Measurements from ENCODE around the gene XAGE1A.
"Not testable (repeated sequence)": the region's sequence is repeated elsewhere in the genome, so short reads cannot be mapped to it uniquely, and the experiment has no call there.

XAGE1A gene, protein sequence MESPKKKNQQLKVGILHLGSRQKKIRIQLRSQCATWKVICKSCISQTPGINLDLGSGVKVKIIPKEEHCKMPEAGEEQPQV

DNA sequence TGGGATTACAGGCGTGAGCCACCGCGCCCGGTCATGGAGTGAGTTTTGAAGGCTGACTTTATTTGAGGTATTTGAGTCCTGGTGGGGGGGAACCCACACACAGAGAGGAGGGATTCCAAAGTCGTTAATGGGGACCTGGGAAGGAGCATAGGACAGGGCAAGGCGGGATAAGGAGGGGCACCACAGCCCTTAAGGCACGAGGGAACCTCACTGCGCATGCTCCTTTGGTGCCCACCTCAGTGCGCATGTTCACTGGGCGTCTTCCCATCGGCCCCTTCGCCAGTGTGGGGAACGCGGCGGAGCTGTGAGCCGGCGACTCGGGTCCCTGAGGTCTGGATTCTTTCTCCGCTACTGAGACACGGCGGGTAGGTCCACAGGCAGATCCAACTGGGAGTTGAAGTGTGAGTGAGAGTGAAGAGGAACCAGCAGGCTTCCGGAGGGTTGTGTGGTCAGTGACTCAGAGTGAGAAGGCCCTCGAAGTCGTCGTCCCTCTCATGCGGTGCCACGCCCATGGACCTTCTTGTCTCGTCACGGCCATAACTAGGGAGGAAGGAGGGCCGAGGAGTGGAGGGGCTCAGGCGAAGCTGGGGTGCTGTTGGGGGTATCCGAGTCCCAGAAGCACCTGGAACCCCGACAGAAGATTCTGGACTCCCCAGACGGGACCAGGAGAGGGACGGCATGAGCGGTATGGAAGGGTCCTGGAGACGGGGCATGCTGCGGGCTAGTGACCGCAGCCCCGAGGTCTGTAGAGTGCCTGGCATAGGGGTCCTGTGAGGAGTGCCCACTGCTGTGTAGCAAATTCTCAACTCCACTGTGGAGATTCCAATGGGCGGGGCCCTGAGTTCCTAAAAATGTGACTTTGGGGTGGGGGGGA lies at the start of gene XAGE1A:
Gene XAGE1A, plus strand, starts transcription at position 264 of the 874 bp plus-strand sequence. CDS start 1,554 bp downstream, outside the sequence.
- not testable (repeated sequence) for DNase-seq (ENCODE audit: low spot score)

DNA sequence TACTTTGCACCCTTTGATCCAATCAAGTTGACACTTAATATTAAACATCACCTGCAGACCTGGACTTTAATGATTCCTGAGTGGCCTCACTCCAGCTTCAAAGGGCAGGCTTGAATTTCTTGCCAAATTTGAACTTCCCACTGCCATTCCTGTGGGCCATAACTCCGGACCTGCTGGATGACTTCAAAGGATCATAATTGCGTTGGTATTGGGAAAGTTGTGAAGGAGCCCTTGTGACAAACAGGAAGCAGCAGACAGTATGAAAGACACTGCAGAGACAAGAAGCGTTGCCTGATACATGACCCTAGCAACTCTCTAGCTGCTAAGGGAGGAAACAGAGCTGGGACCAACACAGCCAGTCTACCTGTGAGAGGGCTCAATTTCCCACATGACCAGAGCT lies 43.6 kb upstream of the XAGE1A start:
- not testable (repeated sequence) for DNase-seq (ENCODE audit: low spot score)

DNA sequence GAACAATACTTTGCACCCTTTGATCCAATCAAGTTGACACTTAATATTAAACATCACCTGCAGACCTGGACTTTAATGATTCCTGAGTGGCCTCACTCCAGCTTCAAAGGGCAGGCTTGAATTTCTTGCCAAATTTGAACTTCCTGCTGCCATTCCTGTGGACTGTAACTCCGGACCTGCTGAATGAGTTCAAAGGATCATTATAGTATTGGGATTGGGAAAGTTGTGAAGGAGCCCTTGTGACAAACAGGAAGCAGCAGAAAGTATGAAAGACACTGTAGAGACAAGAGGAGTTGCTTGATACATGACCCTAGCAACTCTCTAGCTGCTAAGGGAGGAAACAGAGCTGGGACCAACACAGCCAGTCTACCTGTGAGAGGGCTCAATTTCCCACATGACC lies 24.3 kb upstream of the XAGE1A start:
- DNase-seq (ENCODE audit: low spot score): not testable (repeated sequence)

DNA sequence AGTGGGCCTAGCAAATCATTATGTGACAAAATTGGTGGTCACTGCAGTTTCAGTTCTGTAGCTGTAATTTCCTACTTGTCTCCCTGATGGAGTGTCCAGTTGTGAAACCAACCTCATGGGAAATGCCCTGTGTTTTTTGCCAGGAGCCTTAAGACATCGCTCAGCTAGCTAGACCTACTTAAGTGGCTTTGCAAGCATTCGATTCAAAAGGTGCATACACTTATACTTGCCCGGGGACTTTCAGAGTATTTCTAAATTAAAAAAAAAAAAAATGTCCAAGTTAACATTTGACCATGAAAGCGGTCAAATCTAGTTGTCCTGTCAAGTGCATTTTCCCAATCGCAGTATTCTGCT lies 788 bp downstream of the XAGE1A start:
- DNase-seq (ENCODE audit: low spot score): not testable (repeated sequence)

DNA sequence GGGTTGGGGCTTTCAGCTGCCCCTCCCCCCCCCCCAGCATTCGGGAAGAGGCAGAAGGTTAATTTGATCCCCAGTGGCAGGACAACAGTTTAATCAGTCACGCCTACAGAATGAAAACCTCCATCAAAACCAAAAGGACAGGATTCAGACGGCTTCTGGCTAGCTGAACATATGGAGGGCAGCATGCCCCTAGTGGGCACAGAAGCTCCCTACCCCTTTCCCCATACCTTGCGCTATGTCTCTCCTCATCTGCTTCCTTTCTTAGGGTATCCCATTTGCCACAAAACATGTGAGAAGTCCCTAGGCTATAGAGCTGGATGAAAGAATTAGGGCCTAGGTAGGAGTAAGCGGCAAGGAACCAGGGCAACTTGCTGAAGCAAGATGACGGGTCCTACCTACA lies 5.8 kb downstream of the XAGE1A start:
- DNase-seq (ENCODE audit: low spot score): not testable (repeated sequence)

DNA sequence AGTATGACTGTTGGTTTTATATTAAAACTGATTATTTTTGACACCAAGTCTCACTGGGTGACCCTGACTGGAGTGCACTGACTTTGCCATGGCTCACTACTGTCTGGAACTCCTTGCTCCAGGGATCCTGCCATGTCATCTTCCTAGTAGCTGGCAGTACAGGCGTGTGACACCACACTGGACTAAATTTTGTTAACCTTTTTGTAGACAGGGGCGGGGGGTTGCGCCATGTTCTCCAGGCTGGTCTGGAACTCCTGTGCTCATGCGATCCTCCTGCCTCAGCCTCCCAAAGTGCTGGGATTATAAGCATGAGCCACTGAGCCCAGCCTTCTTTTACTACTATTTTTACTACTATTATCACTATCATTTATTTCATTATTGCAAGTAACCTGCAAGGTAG lies 8.9 kb downstream of the XAGE1A start:
- DNase-seq (ENCODE audit: low spot score): no peak

DNA sequence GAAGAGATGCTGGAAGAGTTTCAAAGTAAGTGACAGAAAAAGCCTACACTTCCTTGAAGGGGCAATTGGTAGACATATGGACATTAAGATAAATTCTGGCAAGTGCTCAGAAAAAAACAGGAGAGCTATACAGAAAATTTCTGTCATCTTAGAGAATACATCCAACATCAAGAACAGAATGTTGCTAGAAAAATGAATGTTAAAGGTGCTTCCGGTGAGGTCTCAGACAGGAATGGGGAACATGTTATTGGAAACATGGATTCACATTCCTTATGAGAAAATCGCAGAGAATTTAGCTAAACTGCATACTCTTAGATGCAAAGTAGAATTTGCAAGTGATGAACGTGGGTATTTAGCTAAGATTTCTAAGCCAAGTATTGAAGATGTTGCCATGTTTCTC lies 11.7 kb downstream of the XAGE1A start:
- no peak for DNase-seq (ENCODE audit: low spot score)

DNA sequence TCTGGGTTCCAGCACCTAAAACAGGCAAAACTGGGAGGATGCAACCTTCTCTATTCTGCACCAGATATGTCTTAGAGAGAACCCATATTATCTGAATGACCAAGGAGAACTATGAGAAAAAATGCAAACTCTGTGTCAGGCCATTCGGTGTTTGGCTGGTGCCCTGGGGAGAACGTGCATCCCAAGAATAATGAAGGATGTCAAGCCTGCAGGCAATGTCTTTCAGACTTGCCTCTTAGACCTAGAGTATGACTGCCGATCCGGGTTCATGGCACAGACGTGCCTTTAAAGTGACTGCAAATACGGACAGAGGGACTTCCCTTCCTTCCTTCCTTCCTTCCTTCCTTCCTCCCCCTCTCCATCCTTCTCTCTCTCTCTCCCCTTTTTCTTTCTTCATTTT lies 14.3 kb downstream of the XAGE1A start:
- DNase-seq (ENCODE audit: low spot score): no peak

DNA sequence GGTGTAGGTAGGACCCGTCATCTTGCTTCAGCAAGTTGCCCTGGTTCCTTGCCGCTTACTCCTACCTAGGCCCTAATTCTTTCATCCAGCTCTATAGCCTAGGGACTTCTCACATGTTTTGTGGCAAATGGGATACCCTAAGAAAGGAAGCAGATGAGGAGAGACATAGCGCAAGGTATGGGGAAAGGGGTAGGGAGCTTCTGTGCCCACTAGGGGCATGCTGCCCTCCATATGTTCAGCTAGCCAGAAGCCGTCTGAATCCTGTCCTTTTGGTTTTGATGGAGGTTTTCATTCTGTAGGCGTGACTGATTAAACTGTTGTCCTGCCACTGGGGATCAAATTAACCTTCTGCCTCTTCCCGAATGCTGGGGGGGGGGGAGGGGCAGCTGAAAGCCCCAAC lies 15.5 kb downstream of the XAGE1A start:
- DNase-seq (ENCODE audit: low spot score): not testable (repeated sequence)

DNA sequence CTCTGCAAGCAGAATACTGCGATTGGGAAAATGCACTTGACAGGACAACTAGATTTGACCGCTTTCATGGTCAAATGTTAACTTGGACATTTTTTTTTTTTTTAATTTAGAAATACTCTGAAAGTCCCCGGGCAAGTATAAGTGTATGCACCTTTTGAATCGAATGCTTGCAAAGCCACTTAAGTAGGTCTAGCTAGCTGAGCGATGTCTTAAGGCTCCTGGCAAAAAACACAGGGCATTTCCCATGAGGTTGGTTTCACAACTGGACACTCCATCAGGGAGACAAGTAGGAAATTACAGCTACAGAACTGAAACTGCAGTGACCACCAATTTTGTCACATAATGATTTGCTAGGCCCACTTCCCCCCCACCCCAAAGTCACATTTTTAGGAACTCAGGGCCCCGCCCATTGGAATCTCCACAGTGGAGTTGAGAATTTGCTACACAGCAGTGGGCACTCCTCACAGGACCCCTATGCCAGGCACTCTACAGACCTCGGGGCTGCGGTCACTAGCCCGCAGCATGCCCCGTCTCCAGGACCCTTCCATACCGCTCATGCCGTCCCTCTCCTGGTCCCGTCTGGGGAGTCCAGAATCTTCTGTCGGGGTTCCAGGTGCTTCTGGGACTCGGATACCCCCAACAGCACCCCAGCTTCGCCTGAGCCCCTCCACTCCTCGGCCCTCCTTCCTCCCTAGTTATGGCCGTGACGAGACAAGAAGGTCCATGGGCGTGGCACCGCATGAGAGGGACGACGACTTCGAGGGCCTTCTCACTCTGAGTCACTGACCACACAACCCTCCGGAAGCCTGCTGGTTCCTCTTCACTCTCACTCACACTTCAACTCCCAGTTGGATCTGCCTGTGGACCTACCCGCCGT lies 20.7 kb downstream of the XAGE1A start:
- DNase-seq (ENCODE audit: low spot score): not testable (repeated sequence)

DNA sequence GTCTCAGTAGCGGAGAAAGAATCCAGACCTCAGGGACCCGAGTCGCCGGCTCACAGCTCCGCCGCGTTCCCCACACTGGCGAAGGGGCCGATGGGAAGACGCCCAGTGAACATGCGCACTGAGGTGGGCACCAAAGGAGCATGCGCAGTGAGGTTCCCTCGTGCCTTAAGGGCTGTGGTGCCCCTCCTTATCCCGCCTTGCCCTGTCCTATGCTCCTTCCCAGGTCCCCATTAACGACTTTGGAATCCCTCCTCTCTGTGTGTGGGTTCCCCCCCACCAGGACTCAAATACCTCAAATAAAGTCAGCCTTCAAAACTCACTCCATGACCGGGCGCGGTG lies 21.3 kb downstream of the XAGE1A start, which contains the start of gene XAGE1B:
Gene XAGE1B, minus strand, starts transcription at position 77 of the 339 bp plus-strand sequence. CDS start 1,536 bp downstream, outside the sequence.
- DNase-seq (ENCODE audit: low spot score): not testable (repeated sequence)

DNA sequence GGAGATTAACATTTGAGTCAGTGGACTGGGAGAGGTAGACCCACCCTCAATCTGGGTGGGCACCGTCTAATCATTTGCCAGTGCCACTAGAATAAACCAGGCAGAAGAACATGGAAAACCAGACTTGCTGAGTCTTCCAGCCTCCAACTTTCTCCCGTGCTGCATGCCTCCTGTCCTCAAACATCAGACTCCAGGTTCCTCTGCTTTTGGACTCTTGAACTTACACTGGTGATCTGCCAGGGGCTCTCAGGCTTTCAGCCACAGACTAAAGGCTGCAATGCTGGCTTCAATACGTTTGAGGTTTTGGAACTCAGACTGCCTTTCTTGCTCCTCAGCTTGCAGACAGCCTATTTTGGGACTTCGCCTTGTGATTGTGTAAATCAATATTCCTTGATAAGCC lies 45.4 kb downstream of the XAGE1A start:
- DNase-seq (ENCODE audit: low spot score): not testable (repeated sequence)

DNA sequence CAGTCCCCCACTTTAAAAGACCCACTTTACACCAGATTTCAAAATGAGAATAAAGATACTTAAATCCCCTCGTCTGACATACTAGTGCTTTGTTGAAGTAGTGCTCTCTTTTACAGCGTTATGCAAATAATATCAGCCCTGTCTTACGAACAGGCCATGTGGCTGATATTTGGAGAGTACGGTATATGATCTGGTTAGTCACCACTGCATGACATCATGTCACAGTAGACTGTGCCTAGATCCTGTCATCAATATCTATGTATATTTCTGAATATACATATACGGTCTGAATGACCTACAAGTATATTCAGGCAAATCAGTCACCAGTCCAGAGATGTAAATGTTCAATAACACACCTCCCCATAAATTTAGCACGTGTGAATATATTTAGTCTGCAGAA lies 46.7 kb downstream of the XAGE1A start:
- DNase-seq (ENCODE audit: low spot score): no peak

DNA sequence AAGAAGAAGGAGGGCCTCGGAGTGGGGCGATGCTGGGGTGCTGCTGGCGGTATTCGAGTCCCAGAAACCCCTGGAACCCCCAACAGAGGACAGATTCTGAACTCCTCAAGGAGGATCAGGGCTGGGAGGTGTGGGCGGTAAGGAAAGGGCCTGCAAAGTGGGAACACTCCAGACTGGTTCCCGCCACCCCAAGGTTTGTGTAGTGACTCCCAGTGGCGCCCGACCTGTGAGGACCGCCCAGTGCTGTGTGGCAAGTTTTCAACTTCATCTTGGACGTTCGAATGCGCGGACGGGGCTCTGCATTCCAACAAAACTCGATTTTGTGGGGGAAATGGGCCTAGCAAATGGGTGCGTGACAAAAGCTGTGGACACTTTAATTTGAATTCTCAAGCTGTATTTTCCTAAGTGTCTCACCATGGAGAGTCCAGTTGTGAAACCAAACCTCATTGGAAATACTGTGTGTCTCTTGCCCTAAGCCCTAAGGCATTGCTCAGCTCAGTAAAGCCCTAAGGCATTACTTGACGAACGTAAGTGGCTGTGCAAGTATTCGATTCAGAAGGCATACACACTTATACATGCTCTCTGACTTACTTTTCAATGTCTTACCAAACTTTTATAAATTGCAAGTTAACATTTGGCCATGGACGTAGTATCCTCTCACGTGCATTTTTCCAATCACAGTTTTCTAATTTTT lies 48.7 kb downstream of the XAGE1A start:
- no peak for DNase-seq (ENCODE audit: low spot score)

DNA sequence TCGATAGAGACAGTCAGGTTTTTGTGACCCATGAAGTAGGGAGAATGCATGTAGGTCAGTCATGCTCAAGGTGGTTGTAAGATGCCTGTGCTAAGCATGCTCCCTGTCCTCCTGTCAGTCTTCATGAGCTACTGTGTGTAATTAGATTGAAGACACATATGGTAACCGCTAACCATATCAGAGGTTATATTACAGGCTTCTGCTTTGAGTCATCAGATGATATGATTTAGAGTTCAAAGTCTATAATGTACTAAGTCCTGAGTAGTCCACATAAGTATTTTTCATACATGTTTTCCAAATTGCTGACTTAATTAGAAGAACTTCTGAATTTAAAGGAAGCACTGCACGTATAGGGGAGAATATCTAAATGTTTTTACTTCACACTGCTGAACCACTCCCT lies 53.2 kb downstream of the XAGE1A start:
- not testable (repeated sequence) for DNase-seq (ENCODE audit: low spot score)
